HepG2 (cell line): ENCODE measurements around the gene ADSS1. TPM values are rescaled to one million over a fixed set of nuclear protein-coding genes. Genes with fewer than 3 reads are reported as not detected.

Experiments
- SALL2 ChIP-seq: sonication (generic); formaldehyde crosslinking; IDR thresholded peaks from 2 replicates; pipeline ENCODE4 v1.8.1; 2023; ENCODE audit warnings: mild to moderate bottlenecking, missing genetic modification reagents, inconsistent platforms
- ZIK1 ChIP-seq: sonication (generic); formaldehyde crosslinking; IDR thresholded peaks from 2 replicates; pipeline ENCODE4 v1.5.0; 2020; ENCODE audit warnings: mild to moderate bottlenecking, low read depth, missing genetic modification reagents, borderline replicate concordance
- ZNF263 ChIP-seq: sonication (generic); formaldehyde crosslinking; IDR thresholded peaks from 2 replicates; pipeline ENCODE4 v1.4.0; 2020; ENCODE audit warnings: missing genetic modification reagents
- ZNF282 ChIP-seq: fragments of 450-650 bp; IDR thresholded peaks from 2 replicates; pipeline ENCODE4 v1.6.1; 2018; ENCODE audit not compliant: partially characterized antibody
- ZNF629 ChIP-seq: sonication (generic); formaldehyde crosslinking; conservative IDR thresholded peaks from 2 replicates; pipeline ENCODE4 v1.5.0; 2020; ENCODE audit warnings: missing genetic modification reagents
- polyA plus RNA-seq, 8 experiments: library from polyadenylated mRNA; depleted of rRNA in 3 of 8; stranded (reverse) in 7 of 8; unstranded in 1 of 8; fragments of >200 nt; fragmentation: Illumina TruSeq in 4 of 8; extraction: Trizol in 4 of 8; gene quantifications; 2 replicates each; pipeline versions ENCODE4 v1.2.1 to v1.2.3, GENCODE V29; 2011 to 2016; ENCODE audit warnings: low read depth in 4 of 8, missing spikeins in 1 of 8, mixed read lengths in 1 of 8; ENCODE audit not compliant: insufficient read depth in 1 of 8
- total RNA-seq, 5 experiments: library from RNA; depleted of rRNA; stranded (reverse); fragments of >200 nt; fragmentation: Illumina TruSeq; extraction: Trizol; gene quantifications; 2 replicates each; pipeline ENCODE4 v1.2.3, GENCODE V29; 2016; ENCODE audit warnings: low read depth in 1 of 5
- TF ChIP-seq, protein P1 (sequence below): sonication (generic); formaldehyde crosslinking; IDR thresholded peaks from 2 replicates; pipeline ENCODE4 v1.9.0; 2022; ENCODE audit warnings: low read depth, missing genetic modification reagents
- TF ChIP-seq, protein P2 (sequence below), 2 experiments: fragments of 450-650 bp in 1 of 2; sonication (generic) in 1 of 2; formaldehyde crosslinking; IDR thresholded peaks; 2 replicates each; pipeline versions ENCODE4 v1.5.0 to v1.8.0; 2020 to 2022; ENCODE audit warnings: mild to moderate bottlenecking in 1 of 2, missing genetic modification reagents in 1 of 2
- TF ChIP-seq, protein P3 (sequence below): IDR thresholded peaks from 2 replicates; pipeline ENCODE4 v1.6.1; 2012; ENCODE audit warnings: low read depth, low read length, improper control_type of control experiment
- TF ChIP-seq, protein P4 (sequence below): sonication (generic); formaldehyde crosslinking; IDR thresholded peaks from 2 replicates; pipeline ENCODE4 v1.8.0; 2022; ENCODE audit warnings: mild to moderate bottlenecking, missing genetic modification reagents; ENCODE audit not compliant: insufficient replicate concordance
- TF ChIP-seq, protein P5 (sequence below): sonication (generic); formaldehyde crosslinking; IDR thresholded peaks from 2 replicates; pipeline ENCODE4 v1.4.0; 2020; ENCODE audit warnings: missing genetic modification reagents; ENCODE audit errors: not compliant biosample characterization

The ADSS1 gene
- total and polyA plus RNA-seq, 2 of the 13 experiments (the other 11 are each of a cell fraction or from before 2014, with no cell fraction given), result 1.0 to 36.7 TPM

DNA sequence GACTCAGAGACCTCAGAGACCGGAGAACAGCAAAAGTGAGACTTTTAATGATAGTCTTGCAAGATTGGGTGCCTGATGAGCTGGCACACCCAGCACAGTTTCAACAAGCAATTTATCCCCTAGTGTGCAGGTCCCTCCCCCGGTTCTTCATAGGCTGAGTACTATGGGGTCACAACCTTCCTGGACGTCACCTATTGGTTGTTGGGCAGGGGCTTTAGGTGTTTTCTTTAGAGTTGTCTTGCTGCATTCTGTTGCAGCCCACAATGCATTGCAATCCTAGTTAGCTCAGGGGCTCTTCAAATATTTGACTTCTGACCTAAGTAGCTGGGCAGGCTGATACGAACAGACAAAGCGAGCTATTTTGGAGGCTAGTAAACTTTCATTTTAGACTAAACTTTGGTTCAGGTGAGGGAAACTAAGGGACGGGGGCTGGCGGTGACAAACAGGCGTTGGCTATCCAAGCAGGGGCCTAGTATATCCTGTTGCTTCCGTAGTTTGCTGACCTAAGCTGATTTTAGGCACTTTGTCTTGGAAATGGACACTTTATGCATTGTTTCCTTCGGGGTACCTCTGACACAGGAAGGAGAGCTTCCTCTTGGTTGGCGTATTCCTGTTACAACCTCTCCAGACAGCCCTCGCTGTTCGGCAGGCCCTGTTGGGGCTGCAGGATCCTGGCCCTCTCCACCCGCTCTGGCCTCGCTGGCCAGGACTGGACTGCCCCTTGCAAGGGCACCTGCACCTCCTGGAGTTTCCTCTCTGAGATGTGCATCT, 43.0 kb downstream of the ADSS1 start (continued):
- TF ChIP-seq, protein P1, sequence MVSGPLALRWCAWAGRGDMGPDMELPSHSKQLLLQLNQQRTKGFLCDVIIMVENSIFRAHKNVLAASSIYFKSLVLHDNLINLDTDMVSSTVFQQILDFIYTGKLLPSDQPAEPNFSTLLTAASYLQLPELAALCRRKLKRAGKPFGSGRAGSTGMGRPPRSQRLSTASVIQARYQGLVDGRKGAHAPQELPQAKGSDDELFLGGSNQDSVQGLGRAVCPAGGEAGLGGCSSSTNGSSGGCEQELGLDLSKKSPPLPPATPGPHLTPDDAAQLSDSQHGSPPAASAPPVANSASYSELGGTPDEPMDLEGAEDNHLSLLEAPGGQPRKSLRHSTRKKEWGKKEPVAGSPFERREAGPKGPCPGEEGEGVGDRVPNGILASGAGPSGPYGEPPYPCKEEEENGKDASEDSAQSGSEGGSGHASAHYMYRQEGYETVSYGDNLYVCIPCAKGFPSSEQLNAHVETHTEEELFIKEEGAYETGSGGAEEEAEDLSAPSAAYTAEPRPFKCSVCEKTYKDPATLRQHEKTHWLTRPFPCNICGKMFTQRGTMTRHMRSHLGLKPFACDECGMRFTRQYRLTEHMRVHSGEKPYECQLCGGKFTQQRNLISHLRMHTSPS, result no peak
- TF ChIP-seq ZNF282 (no peak), ZIK1 (CRISPR knock-in tag) (no peak), SALL2 (CRISPR knock-in tag) (no peak), ZNF629 (no peak), ZNF263 (CRISPR knock-in tag) (no peak)
- TF ChIP-seq, protein P2, sequence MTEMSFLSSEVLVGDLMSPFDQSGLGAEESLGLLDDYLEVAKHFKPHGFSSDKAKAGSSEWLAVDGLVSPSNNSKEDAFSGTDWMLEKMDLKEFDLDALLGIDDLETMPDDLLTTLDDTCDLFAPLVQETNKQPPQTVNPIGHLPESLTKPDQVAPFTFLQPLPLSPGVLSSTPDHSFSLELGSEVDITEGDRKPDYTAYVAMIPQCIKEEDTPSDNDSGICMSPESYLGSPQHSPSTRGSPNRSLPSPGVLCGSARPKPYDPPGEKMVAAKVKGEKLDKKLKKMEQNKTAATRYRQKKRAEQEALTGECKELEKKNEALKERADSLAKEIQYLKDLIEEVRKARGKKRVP (CRISPR knock-in tag; IDR thresholded peaks at IDR 0.05), result no peak; a peak in 1 of 4 replicates
- TF ChIP-seq, protein P3, sequence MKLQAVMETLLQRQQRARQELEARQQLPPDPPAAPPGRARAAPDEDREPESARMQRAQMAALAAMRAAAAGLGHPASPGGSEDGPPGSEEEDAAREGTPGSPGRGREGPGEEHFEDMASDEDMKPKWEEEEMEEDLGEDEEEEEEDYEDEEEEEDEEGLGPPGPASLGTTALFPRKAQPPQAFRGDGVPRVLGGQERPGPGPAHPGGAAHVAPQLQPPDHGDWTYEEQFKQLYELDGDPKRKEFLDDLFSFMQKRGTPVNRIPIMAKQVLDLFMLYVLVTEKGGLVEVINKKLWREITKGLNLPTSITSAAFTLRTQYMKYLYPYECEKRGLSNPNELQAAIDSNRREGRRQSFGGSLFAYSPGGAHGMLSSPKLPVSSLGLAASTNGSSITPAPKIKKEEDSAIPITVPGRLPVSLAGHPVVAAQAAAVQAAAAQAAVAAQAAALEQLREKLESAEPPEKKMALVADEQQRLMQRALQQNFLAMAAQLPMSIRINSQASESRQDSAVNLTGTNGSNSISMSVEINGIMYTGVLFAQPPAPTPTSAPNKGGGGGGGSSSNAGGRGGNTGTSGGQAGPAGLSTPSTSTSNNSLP, result no peak; the same call in 1 of the 2 replicates
- TF ChIP-seq, protein P4, sequence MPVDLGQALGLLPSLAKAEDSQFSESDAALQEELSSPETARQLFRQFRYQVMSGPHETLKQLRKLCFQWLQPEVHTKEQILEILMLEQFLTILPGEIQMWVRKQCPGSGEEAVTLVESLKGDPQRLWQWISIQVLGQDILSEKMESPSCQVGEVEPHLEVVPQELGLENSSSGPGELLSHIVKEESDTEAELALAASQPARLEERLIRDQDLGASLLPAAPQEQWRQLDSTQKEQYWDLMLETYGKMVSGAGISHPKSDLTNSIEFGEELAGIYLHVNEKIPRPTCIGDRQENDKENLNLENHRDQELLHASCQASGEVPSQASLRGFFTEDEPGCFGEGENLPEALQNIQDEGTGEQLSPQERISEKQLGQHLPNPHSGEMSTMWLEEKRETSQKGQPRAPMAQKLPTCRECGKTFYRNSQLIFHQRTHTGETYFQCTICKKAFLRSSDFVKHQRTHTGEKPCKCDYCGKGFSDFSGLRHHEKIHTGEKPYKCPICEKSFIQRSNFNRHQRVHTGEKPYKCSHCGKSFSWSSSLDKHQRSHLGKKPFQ (CRISPR knock-in tag), result no peak
- TF ChIP-seq, protein P5, sequence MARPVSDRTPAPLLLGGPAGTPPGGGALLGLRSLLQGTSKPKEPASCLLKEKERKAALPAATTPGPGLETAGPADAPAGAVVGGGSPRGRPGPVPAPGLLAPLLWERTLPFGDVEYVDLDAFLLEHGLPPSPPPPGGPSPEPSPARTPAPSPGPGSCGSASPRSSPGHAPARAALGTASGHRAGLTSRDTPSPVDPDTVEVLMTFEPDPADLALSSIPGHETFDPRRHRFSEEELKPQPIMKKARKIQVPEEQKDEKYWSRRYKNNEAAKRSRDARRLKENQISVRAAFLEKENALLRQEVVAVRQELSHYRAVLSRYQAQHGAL (CRISPR knock-in tag), result no peak
